Right cardiac atrium (tissue), 5 donors: ENCODE results near the gene MMS19. TPM values are rescaled to one million over a fixed set of nuclear protein-coding genes. Genes with fewer than 3 reads are reported as not detected.
"Not testable (repeated sequence)": the region's sequence is repeated elsewhere in the genome, so short reads cannot be mapped to it uniquely, and the experiment has no call there.

Source experiments
- ATAC-seq, 2 donors: fragments of 200-7000 bp; cut with Tn5 transposase; one replicate each; pipeline versions ENCODE4 v1.8.0 to v1.9.1; 2020; ENCODE audit warnings: moderate library complexity in 2 of 2, mild to moderate bottlenecking in 1 of 2
- DNase-seq, 3 donors: peaks; one replicate each; pipeline ENCODE4 v3.0.0-alpha.2; 2020
- H3K27ac ChIP-seq: one replicate; pipeline ENCODE4 v1.5.1; 2013; ENCODE audit warnings: mild to moderate bottlenecking, low read length, control low read depth, moderate library complexity
- H3K27me3 ChIP-seq: one replicate; pipeline ENCODE4 v1.6.1; 2013; ENCODE audit not compliant: control insufficient read depth, insufficient read depth
- H3K4me1 ChIP-seq: one replicate; pipeline ENCODE4 v1.6.1; 2013; ENCODE audit warnings: low read length; ENCODE audit not compliant: control insufficient read depth, insufficient read depth
- H3K4me3 ChIP-seq: one replicate; pipeline ENCODE4 v1.5.1; 2013; ENCODE audit warnings: low read length, control low read depth
- H3K9me3 ChIP-seq: one replicate; pipeline ENCODE4 v1.6.1; 2013; ENCODE audit warnings: low read length; ENCODE audit not compliant: control insufficient read depth
- WGBS: extraction: QIAGEN DNeasy Blood & Tissue Kit; methylation state at CpG from one replicate; pipeline ENCODE4 v1.1.7; 2013; 5-methylcytosine and 5-hydroxymethylcytosine counted together
- intact Hi-C, 4 donors: fragments of 100-400 bp; cut with DNase I; formaldehyde crosslinking; loops; one replicate each; pipeline versions ENCODE4 v1.11.0 to v1.14.0; 2022 to 2023
- polyA plus RNA-seq: library from polyadenylated mRNA; stranded (reverse); fragments of 200-250 nt; gene quantifications from one replicate; pipeline ENCODE4 v1.2.3, GENCODE V29; 2013
- total RNA-seq, 4 donors: library from RNA; stranded (reverse); fragmentation: NEBNext Ultra II Directional; extraction: Animal tissue kit (Norgen Biotek cat#: 25700); gene quantifications; one replicate each; pipeline ENCODE4 v1.2.1, GENCODE V29; 2021
- donor health status: healthy with polysubstance abuse.
- donor health status: DM: no; HTN: yes; CAD: no.
- donor health status: DM: no; HTN: no; CAD: no.
- donor health status: DM: no; HTN: yes; CAD: no; lungs with severe emphysema.
- donor health status: DM: yes; HTN: yes; CAD: no.

MMS19 gene
- total and polyA plus RNA-seq, 5 donors: 32.8 to 40.0 (median 34.7) TPM

DNA sequence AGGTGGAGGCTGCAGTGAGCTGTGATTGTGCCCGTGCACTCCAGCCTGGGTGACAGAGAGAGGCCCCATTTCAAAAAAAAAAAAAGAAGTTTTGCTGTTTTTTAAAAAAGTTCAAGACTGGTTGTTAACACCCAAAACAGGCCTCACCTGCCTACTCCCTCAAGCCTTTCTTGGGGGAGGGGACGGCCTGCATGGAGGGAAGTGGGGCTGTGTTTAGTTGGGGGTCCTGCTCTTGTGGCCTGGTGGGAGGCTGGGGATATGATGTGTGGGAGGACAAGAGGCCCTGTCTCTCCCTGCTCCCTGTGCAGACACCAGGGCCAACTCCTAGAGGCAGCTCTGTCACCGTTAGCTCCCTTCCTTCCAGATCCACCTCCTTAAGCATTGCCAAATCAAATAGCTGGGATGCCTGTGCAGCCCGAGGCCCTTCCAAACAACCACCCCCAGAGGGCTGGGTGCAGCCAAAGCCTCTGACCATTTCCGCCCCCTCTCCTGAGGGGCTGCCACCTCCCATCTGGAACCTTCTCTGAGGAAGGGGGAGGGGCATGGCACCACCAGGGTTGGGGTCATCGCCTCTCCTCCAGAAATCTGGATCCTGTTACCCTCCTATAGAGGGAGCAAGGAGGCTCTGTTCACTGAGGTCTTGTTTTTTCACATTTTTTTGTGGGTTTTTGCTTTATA lies 41.4 kb upstream of the MMS19 start:
- ATAC-seq: peak; percentile 34 to 50
- 46% methylated on average over 6 of the region's 6 CpGs for WGBS

DNA sequence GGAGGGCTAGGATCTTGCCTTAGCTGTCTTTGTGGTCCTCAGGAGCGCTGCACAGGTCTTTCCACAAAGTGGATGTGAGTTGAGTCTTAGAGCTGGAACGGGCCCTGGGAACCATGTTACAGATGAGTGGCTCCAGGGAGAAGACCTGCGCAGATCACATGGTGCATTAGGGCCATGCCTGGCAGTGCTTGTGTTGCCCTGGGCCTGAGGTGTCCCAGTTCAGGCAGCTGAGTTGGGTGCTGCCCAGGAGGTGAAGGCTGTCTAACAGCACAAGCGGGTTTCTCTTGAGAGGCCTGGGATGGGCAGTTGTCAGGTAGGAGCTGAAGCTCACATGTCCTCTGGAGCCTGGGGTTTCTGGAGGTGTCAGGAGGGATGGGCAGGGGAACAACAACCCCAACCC lies 40.6 kb upstream of the MMS19 start:
- ATAC-seq (no peak), DNase-seq (no peak)
- no peak overlapping the region for H3K4me3 ChIP-seq
- peaks cover 20% of the 10 kb centered on the region for H3K4me1 ChIP-seq
- H3K27ac ChIP-seq: no peak overlapping the region
- intact Hi-C loops: no loop called here
- no peaks in the 10 kb centered on the region for H3K27me3 ChIP-seq
- WGBS: 94% methylated on average over 4 of the region's 4 CpGs
- no peaks in the 10 kb centered on the region for H3K9me3 ChIP-seq

More for the DNA sequence above, 41.4 kb upstream of the MMS19 start:
- DNase-seq: peak; percentile 72 to 83 (median 76)
- H3K27ac ChIP-seq: no peak overlapping the region
- H3K9me3 ChIP-seq: no peaks in the 10 kb centered on the region
- intact Hi-C loops: no loop called here
- H3K4me3 ChIP-seq: no peak overlapping the region
- H3K4me1 ChIP-seq: peaks cover 22% of the 10 kb centered on the region
- no peaks in the 10 kb centered on the region for H3K27me3 ChIP-seq

DNA sequence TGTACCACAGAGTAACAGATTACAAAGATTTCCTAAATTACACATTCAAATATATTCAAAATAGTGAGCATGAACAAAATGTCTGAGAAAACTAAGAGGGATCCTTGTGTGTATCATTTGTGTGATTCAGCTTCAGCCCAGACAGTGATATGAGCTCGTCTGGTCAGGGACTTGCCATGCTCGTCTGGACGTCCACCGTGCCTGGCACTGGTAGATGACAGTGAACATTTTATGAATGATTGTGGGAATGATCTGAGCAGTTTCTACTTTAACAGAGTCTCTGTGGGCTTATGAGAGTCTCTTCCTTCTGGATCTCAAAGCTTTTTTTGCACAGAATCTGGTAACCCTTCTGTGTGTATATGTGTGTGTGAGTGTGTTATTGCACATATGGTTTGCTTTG lies 40.2 kb upstream of the MMS19 start:
- DNase-seq: no peak
- Histone ChIP-seq H3K27me3 (no peaks in the 10 kb centered on the region), H3K9me3 (no peaks in the 10 kb centered on the region), H3K4me1 (peaks cover 15% of the 10 kb centered on the region), H3K4me3 (no peak overlapping the region), H3K27ac (no peak overlapping the region)
- no peak for ATAC-seq
- intact Hi-C loops: no loop called here
- 54% methylated on average over 4 of the region's 4 CpGs for WGBS

DNA sequence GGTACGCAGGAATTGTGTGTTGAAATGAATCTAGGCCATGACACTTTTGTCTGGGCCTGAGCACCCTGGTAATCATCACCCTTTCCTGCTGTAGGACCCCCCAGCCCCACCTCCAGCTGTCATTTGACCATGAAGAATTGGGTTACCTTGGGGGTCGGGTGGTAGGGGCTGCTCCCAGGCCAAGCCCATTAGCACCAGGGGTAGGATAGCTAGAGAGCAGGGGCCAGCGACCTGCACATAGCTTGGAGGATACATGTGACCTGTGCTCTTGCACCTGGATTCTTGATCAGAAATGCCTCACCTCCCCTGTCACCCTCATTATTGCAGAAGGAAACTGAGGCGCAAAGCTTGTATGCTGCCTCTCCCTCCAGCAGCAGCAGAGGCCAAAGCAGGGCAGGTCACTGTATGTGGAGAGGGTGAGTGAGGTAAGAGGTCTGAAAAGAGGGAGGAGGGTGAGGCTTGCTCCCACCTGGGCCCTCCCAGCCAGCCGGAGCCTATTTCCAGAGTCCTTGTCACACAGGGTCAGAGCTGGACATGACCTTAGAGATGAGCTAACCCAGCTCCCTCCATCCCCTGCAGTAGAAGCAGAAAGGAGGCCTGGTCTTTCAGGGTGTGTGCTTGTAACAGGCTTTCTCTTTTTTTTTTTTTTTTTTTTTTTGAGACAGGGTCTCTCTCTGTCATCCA lies 39.1 kb upstream of the MMS19 start:
- no peaks in the 10 kb centered on the region for H3K27me3 ChIP-seq
- H3K9me3 ChIP-seq: no peaks in the 10 kb centered on the region
- H3K4me3 ChIP-seq: no peak overlapping the region
- ATAC-seq: no peak
- intact Hi-C loops: no loop called here
- 89% methylated on average over 5 of the region's 5 CpGs for WGBS
- peak in 1 of 3 donors; percentile 16 for DNase-seq
- no peak overlapping the region for H3K27ac ChIP-seq
- H3K4me1 ChIP-seq: peaks cover 6% of the 10 kb centered on the region

DNA sequence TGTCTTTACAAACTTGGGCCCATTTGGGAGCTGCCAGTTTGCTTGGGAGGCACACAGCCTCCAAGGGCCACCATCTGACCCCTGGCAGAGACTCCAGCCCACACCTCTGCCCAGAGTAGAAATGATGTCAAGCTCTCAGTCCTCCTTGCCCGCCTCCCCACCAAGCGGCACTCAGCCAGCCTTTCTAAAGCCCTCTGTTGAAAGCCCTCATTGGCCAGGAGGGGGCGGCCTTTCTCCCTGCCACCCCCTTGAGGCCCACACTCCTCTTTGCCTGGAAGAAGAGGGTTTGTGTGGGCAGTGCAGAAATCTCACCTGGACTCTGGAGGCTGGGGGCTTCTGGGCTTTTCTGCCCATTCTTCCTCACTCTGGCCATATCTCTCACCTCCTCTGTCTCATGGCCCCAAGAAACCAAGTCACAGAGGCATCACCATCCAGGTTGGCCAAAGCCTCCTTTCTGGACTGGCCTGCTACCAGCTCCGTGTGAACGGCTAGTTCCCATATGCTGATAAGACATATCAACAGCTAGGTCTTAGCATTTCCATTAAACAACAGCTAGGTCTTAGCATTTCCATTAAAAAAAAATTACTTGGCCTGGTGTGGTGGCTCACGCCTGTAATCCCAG lies 36.6 kb upstream of the MMS19 start:
- H3K9me3 ChIP-seq: no peaks in the 10 kb centered on the region
- H3K4me3 ChIP-seq: no peak overlapping the region
- no peak overlapping the region for H3K27ac ChIP-seq
- ATAC-seq (peak; percentile 20 to 52), DNase-seq (peak; percentile 40 to 68 (median 59))
- WGBS: 76% methylated on average over 6 of the region's 6 CpGs
- intact Hi-C loops: no loop called here
- H3K4me1 ChIP-seq: peaks cover 2% of the 10 kb centered on the region
- H3K27me3 ChIP-seq: no peaks in the 10 kb centered on the region

DNA sequence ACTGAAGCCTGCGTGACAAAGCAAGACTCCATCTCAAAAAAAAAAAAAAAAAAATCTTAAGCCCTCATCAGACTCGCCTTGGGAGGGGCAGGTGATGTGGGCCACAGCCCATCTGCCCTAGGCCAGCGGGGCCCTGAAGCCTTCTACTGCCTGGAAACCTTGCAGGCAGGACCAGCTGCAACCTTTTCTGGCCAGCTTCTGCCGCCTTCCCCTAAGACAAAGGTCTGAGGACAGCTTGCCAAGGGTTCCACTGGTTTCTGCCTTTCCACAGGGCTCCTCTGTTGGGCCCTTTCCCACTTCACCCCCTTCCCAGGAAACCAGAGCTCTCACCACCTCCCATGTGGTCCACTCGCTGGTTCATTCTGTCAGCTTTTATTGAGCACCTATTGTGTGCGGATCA lies 35.7 kb upstream of the MMS19 start:
- no peak for ATAC-seq
- peak in 1 of 3 donors; percentile 3 for DNase-seq
- Histone ChIP-seq H3K9me3 (no peaks in the 10 kb centered on the region), H3K4me1 (no peaks in the 10 kb centered on the region), H3K27me3 (no peaks in the 10 kb centered on the region), H3K27ac (no peak overlapping the region), H3K4me3 (no peak overlapping the region)
- WGBS: 88% methylated on average over 6 of the region's 6 CpGs
- intact Hi-C loops: no loop called here

DNA sequence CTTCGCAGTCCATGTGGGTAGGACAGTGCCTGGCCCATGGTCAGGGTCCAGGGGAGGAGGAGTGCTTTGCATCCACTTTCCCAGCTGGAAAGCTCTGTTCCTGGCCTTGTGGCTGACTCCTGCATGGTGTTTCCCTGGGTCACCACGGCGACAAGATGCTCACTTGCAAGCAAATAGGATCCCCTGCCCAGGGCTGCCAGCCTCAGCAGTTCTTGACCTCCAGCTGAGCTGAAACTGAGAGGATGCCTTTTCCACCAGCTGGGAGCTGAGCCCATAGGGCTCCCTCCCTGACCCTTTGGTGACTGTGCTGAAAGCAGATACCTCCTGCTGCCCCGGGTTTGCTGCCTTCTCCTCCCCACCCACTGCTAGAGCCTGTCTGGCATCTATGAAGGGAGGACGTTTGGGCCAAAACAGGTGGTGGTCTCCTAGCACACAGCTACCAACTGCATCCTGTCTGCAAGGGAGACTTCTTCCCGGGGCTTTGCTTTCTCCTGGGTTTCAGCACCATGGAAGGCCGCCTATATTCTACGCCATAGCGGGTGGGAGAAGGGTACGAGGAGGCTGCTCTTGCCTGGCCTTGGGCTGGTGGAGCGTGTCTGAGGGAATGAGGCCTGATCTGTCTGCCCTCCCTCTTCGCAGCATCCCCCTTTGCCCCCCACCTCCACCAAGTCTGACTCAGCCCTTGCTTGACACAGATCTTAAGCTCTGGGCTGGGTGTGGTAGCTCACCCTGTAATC lies 34.9 kb upstream of the MMS19 start:
- Histone ChIP-seq H3K4me1 (no peaks in the 10 kb centered on the region), H3K9me3 (no peaks in the 10 kb centered on the region), H3K4me3 (no peak overlapping the region), H3K27ac (no peak overlapping the region), H3K27me3 (no peaks in the 10 kb centered on the region)
- no peak for ATAC-seq
- 77% methylated on average over 12 of the region's 12 CpGs for WGBS
- no peak for DNase-seq
- intact Hi-C loops: no loop called here

DNA sequence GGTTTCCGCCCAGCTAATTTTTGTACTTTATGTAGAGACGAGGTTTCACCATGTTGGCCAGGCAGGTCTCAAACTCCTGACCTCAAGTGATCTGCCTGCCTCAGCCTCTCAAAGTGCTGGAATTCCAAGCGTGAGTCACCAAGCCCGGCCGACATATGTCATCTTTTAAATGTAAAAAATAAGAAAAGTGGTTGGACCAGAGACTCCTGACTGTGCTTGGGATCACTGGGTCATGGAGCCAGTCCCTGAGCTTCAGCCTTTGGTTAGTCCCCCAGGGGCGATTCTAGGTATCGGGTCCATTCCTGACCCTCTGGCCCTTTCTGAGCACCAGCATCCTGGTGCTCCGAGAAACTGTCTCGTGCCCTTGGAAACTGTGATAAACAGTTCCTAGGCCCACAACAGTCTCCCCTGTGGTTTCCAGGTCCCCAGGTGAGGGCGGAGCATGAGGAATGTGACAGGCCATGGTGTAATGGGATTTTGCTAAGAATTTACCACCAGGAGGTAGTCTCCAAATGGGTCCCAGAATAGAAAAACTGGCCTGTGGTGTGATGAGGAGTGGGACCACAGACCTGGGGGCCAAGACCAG lies 33.3 kb upstream of the MMS19 start:
- WGBS: 92% methylated on average over 10 of the region's 10 CpGs
- H3K9me3 ChIP-seq: no peaks in the 10 kb centered on the region
- H3K4me3 ChIP-seq: no peak overlapping the region
- DNase-seq (peak in 1 of 3 donors; percentile 16), ATAC-seq (no peak)
- intact Hi-C loops: no loop called here
- no peaks in the 10 kb centered on the region for H3K27me3 ChIP-seq
- no peaks in the 10 kb centered on the region for H3K4me1 ChIP-seq
- H3K27ac ChIP-seq: no peak overlapping the region

DNA sequence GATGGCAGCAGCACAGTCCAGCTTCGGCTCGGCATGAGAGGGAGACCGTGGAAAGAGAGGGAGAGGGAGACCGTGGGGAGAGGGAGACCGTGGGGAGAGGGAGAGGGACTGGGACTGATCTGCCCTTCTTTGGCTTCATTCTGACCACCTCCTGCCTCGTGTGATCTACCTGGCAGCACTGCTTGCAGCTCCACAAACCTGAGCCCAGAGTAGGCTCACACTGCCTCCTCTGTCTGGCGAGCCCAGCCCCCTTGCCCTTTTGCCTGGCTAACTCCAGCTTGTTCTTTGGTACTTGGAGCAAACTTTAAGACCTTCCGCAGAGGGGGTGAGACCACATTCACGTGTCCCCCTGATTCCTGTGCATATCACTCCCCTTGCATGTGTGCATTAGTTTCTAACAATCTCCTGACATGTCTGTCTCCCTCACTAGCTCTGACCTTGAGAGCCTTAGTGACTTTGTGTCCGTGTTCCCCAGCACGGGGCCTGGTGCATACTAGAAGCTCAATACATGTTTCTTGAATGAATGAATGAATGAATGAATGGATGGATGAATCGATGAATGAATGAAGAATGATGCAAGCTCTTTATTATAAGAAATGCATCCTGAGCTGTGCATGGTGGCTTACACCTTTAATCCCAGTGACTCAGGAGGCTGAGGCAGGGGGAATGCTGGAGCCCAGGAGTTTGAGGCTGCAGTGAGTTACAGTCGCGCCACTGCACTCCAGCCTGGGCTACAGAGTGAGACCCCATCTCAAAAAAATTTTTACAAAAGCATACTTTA lies 31.7 kb upstream of the MMS19 start:
- DNase-seq: peak in 2 of 3 donors; percentile 3 to 10
- WGBS: 83% methylated on average over 10 of the region's 14 CpGs
- Histone ChIP-seq H3K27me3 (no peaks in the 10 kb centered on the region), H3K27ac (no peak overlapping the region), H3K9me3 (no peaks in the 10 kb centered on the region), H3K4me3 (no peak overlapping the region), H3K4me1 (no peaks in the 10 kb centered on the region)
- intact Hi-C loops: no loop called here
- ATAC-seq: no peak

DNA sequence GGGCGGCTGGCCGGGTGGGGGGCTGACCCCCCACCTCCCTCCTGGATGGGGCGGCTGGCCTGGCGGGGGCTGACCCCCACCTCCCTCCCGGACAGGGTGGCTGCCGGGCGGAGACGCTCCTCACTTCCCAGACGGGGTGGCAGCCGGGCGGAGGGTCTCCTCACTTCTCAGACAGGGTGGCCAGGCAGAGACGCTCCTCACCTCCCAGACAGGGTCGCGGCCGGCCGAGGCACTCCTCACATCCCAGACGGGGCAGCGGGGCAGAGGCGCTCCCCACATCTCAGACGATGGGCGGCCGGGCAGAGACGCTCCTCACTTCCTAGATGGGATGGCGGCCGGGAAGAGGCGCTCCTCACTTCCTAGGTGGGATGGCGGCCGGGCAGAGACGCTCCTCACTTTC lies 30.7 kb upstream of the MMS19 start:
- peak in 1 of 3 donors; percentile 21 for DNase-seq
- H3K4me1 ChIP-seq, H3K9me3 ChIP-seq, intact Hi-C loops, H3K27me3 ChIP-seq, H3K4me3 ChIP-seq, H3K27ac ChIP-seq, ATAC-seq: not testable (repeated sequence)
- 98% methylated on average over 24 of the region's 29 CpGs for WGBS
